Measurements from ENCODE around the gene ST7. TPM values are rescaled to one million over a fixed set of nuclear protein-coding genes. Genes with fewer than 3 reads are reported as not detected.

Gene ST7
- total and polyA plus RNA-seq, 2 experiments from 2014 or later = 9.9 to 18.3 TPM

DNA sequence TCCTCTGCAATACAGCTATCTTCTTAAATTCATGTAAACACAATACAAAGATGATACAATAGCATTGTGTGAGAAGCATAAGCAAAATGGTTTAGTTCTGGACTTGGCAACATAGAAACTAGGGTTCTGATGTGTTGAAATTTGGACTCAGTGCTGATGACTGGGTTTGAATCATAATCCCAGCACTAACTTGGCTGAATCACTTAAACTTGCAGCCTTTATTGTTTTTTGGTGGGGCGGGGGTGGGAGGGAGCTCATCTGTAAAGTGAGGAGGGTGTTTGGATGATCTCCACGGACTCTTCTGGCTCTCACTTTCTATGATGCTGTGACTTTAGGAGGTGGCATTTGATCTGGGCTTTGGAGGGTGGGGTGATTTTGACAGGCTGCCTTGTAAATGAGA lies 211.3 kb downstream of the ST7 start:
- Mint-ChIP-seq H3K4me3 (no peak overlapping the region), H3K27ac (no peak overlapping the region), H3K4me1 (peaks cover 10% of the 10 kb centered on the region), H3K27me3 (ENCODE audit: insufficient read depth, low read depth, poor library complexity) (peaks cover 3% of the 10 kb centered on the region), H3K36me3 (ENCODE audit: low read depth) (no peaks in the 10 kb centered on the region), H3K9me3 (no peaks in the 10 kb centered on the region)
- Histone ChIP-seq H3F3A (replicated peaks; ENCODE audit: low read depth) (no peaks in the 10 kb centered on the region), H3K79me2 (replicated peaks; ENCODE audit: insufficient read depth) (no peaks in the 10 kb centered on the region), H3K36me3 (ENCODE audit: insufficient read depth) (no peaks in the 10 kb centered on the region), H3K4me1 (ENCODE audit: insufficient read depth) (0 out of 2 replicates have a peak, but pooled peaks cover 13% of the 10 kb centered on the region), H4K20me1 (replicated peaks; ENCODE audit: insufficient read depth) (no peaks in the 10 kb centered on the region), H3K4me3 (no peak overlapping the region), H3K4me2 (no peak overlapping the region), H3K9me2 (ENCODE audit: insufficient read depth) (no peaks in the 10 kb centered on the region), H3K27ac (ENCODE audit: low read depth) (no peak overlapping the region), H2AFZ (no peak overlapping the region), H3K27me3 (ENCODE audit: insufficient read depth) (no peaks in the 10 kb centered on the region)
- ATAC-seq (no peak), DNase-seq (ENCODE audit: low spot score) (no peak)
- TF ChIP-seq ZNF331 (CRISPR knock-in tag; IDR thresholded peaks at IDR 0.05; ENCODE audit: low read depth) (no peak), EZH2phosphoT487 (IDR thresholded peaks at IDR 0.05; ENCODE audit: unreplicated experiment) (no peak), JUNB (IDR thresholded peaks at IDR 0.05; ENCODE audit: unreplicated experiment) (no peak), CTCF (conservative IDR thresholded peaks at IDR 0.05; ENCODE audit: low read depth in 2 of 2) (no peak), POLR2AphosphoS5 (IDR thresholded peaks at IDR 0.05; ENCODE audit: low read depth) (no peak), ZNF462 (CRISPR knock-in tag; IDR thresholded peaks at IDR 0.05) (no peak), STAT1 (IDR thresholded peaks at IDR 0.05; ENCODE audit: unreplicated experiment) (no peak), EZH2 (IDR thresholded peaks at IDR 0.05; ENCODE audit: low read depth, unreplicated experiment) (no peak), ZNF114 (CRISPR knock-in tag; IDR thresholded peaks at IDR 0.05) (no peak)
- TF ChIP-seq, protein P1, sequence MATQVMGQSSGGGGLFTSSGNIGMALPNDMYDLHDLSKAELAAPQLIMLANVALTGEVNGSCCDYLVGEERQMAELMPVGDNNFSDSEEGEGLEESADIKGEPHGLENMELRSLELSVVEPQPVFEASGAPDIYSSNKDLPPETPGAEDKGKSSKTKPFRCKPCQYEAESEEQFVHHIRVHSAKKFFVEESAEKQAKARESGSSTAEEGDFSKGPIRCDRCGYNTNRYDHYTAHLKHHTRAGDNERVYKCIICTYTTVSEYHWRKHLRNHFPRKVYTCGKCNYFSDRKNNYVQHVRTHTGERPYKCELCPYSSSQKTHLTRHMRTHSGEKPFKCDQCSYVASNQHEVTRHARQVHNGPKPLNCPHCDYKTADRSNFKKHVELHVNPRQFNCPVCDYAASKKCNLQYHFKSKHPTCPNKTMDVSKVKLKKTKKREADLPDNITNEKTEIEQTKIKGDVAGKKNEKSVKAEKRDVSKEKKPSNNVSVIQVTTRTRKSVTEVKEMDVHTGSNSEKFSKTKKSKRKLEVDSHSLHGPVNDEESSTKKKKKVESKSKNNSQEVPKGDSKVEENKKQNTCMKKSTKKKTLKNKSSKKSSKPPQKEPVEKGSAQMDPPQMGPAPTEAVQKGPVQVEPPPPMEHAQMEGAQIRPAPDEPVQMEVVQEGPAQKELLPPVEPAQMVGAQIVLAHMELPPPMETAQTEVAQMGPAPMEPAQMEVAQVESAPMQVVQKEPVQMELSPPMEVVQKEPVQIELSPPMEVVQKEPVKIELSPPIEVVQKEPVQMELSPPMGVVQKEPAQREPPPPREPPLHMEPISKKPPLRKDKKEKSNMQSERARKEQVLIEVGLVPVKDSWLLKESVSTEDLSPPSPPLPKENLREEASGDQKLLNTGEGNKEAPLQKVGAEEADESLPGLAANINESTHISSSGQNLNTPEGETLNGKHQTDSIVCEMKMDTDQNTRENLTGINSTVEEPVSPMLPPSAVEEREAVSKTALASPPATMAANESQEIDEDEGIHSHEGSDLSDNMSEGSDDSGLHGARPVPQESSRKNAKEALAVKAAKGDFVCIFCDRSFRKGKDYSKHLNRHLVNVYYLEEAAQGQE (IDR thresholded peaks at IDR 0.05; ENCODE audit: unreplicated experiment) = no peak
